HAP-1 (cell line): Measurements from ENCODE around the gene CEP290.
A peak's percentile ranks its signal among the peaks of the same experiment; 100 is the strongest.

Experiments
- DNase-seq, 2 experiments: peaks; one replicate each; pipeline ENCODE4 v3.0.0-alpha.2; 2016 to 2020; ENCODE audit warnings: low spot score in 2 of 2
- H3K27me3 ChIP-seq: fragments of 250-450 bp; sonication (Bioruptor Pico); 2 replicates; pipeline ENCODE4 v1.5.1; 2020; ENCODE audit warnings: low read depth, mild to moderate bottlenecking, moderate library complexity
- H3K36me3 ChIP-seq: fragments of 250-450 bp; sonication (Bioruptor Pico); replicated peaks from 2 replicates; pipeline ENCODE4 v1.5.1; 2020; ENCODE audit warnings: mild to moderate bottlenecking
- H3K4me1 ChIP-seq: fragments of 250-450 bp; sonication (Bioruptor Pico); 2 replicates; pipeline ENCODE4 v1.5.1; 2020; ENCODE audit warnings: mild to moderate bottlenecking
- H3K4me3 ChIP-seq: fragments of 250-450 bp; sonication (Bioruptor Pico); 2 replicates; pipeline ENCODE4 v1.5.1; 2020; ENCODE audit warnings: mild to moderate bottlenecking, moderate library complexity
- H3K9me3 ChIP-seq: fragments of 250-450 bp; sonication (Bioruptor Pico); 2 replicates; pipeline ENCODE4 v1.5.1; 2020; ENCODE audit warnings: mild to moderate bottlenecking, moderate library complexity
- in situ Hi-C: fragments of 300-500 bp; cut with MboI; formaldehyde crosslinking; loops from 3 replicates; pipeline ENCODE4 v1.14.3; 2020; ENCODE audit warnings: low sequenced_read_pairs, inconsistent platforms, mixed read lengths

Gene CEP290

GRCh38 chr12:88127855-88128254 lies 14.0 kb downstream of the CEP290 start:
- Histone ChIP-seq H3K9me3 (no peaks in the 10 kb centered on the region), H3K4me3 (no peak overlapping the region), H3K36me3 (peaks cover 10% of the 10 kb centered on the region), H3K4me1 (no peaks in the 10 kb centered on the region; the same call in 1 of the 2 replicates), H3K27me3 (no peaks in the 10 kb centered on the region)
- in situ Hi-C loops: loop anchor here (25.0 kb wide), 1 partner anchor 859 kb away; no protein-coding TSS in a partner anchor
- DNase-seq: no peak

GRCh38 chr12:88127099-88127498 lies 14.8 kb downstream of the CEP290 start:
- in situ Hi-C loops: loop anchor here (25.0 kb wide), 1 partner anchor 860 kb away; no protein-coding TSS in a partner anchor
- no peak for DNase-seq
- peaks cover 10% of the 10 kb centered on the region for H3K36me3 ChIP-seq
- H3K27me3 ChIP-seq: no peaks in the 10 kb centered on the region
- H3K4me3 ChIP-seq: no peak overlapping the region
- H3K9me3 ChIP-seq: no peaks in the 10 kb centered on the region
- no peaks in the 10 kb centered on the region for H3K4me1 ChIP-seq

GRCh38 chr12:88122666-88123065 lies 19.2 kb downstream of the CEP290 start:
- Histone ChIP-seq H3K36me3 (peaks cover 8% of the 10 kb centered on the region), H3K4me1 (no peaks in the 10 kb centered on the region), H3K9me3 (no peaks in the 10 kb centered on the region), H3K4me3 (no peak overlapping the region), H3K27me3 (no peaks in the 10 kb centered on the region)
- no peak for DNase-seq
- in situ Hi-C loops: no loop called here

- Histone ChIP-seq H3K9me3 (no peaks in the 10 kb centered on the region), H3K4me1 (no peaks in the 10 kb centered on the region), H3K4me3 (no peak overlapping the region), H3K36me3 (peaks cover 10% of the 10 kb centered on the region), H3K27me3 (no peaks in the 10 kb centered on the region)
- in situ Hi-C loops: no loop called here
- DNase-seq: no peak
Observed at GRCh38 chr12:88113871-88114270, 28.0 kb downstream of the CEP290 start.

GRCh38 chr12:88111074-88111652 lies 30.7 kb downstream of the CEP290 start:
- H3K36me3 ChIP-seq: peaks cover 10% of the 10 kb centered on the region

GRCh38 chr12:88108021-88108420 lies 33.9 kb downstream of the CEP290 start:
- Histone ChIP-seq H3K4me3 (no peak overlapping the region), H3K36me3 (peaks cover 6% of the 10 kb centered on the region), H3K9me3 (no peaks in the 10 kb centered on the region), H3K4me1 (no peaks in the 10 kb centered on the region), H3K27me3 (no peaks in the 10 kb centered on the region)
- DNase-seq: no peak
- in situ Hi-C loops: no loop called here

More at GRCh38 chr12:88111074-88111652, 30.7 kb downstream of the CEP290 start:
- DNase-seq: peak in 1 of 2 experiments; percentile 22
- Histone ChIP-seq H3K9me3 (no peaks in the 10 kb centered on the region), H3K27me3 (no peaks in the 10 kb centered on the region), H3K4me3 (no peak overlapping the region), H3K4me1 (no peaks in the 10 kb centered on the region)
- in situ Hi-C loops: no loop called here

- Histone ChIP-seq H3K36me3 (peaks cover 5% of the 10 kb centered on the region), H3K4me1 (no peaks in the 10 kb centered on the region), H3K9me3 (no peaks in the 10 kb centered on the region), H3K4me3 (no peak overlapping the region), H3K27me3 (no peaks in the 10 kb centered on the region)
- DNase-seq: no peak
- in situ Hi-C loops: no loop called here
Observed at GRCh38 chr12:88093573-88093972, 48.3 kb downstream of the CEP290 start.

- in situ Hi-C loops: no loop called here
- Histone ChIP-seq H3K9me3 (no peaks in the 10 kb centered on the region), H3K27me3 (no peaks in the 10 kb centered on the region), H3K4me3 (no peak overlapping the region), H3K36me3 (peaks cover 5% of the 10 kb centered on the region), H3K4me1 (no peaks in the 10 kb centered on the region)
- DNase-seq: no peak
Observed at GRCh38 chr12:88092771-88093170, 49.1 kb downstream of the CEP290 start.

GRCh38 chr12:88084210-88084609 lies 57.7 kb downstream of the CEP290 start:
- no peaks in the 10 kb centered on the region for H3K27me3 ChIP-seq
- no peaks in the 10 kb centered on the region for H3K9me3 ChIP-seq
- in situ Hi-C loops: no loop called here
- no peak for DNase-seq
- H3K36me3 ChIP-seq: peaks cover 24% of the 10 kb centered on the region
- no peaks in the 10 kb centered on the region for H3K4me1 ChIP-seq
- H3K4me3 ChIP-seq: no peak overlapping the region

GRCh38 chr12:88083634-88084033 lies 58.3 kb downstream of the CEP290 start:
- DNase-seq: no peak
- peaks cover 21% of the 10 kb centered on the region for H3K36me3 ChIP-seq
- no peaks in the 10 kb centered on the region for H3K27me3 ChIP-seq
- in situ Hi-C loops: no loop called here
- no peaks in the 10 kb centered on the region for H3K4me1 ChIP-seq
- H3K9me3 ChIP-seq: no peaks in the 10 kb centered on the region
- no peak overlapping the region for H3K4me3 ChIP-seq

- Histone ChIP-seq H3K4me1 (no peaks in the 10 kb centered on the region), H3K27me3 (no peaks in the 10 kb centered on the region), H3K36me3 (peaks cover 22% of the 10 kb centered on the region), H3K4me3 (no peak overlapping the region), H3K9me3 (no peaks in the 10 kb centered on the region)
- no peak for DNase-seq
- in situ Hi-C loops: no loop called here
Observed at GRCh38 chr12:88081247-88081646, 60.6 kb downstream of the CEP290 start.

GRCh38 chr12:88067301-88067700 lies 74.6 kb downstream of the CEP290 start:
- Histone ChIP-seq H3K4me1 (no peaks in the 10 kb centered on the region), H3K36me3 (peaks cover 3% of the 10 kb centered on the region; the same call in 1 of the 2 replicates), H3K27me3 (no peaks in the 10 kb centered on the region), H3K4me3 (no peak overlapping the region), H3K9me3 (no peaks in the 10 kb centered on the region; the same call in 1 of the 2 replicates)
- in situ Hi-C loops: no loop called here
- no peak for DNase-seq

GRCh38 chr12:88063375-88063774 lies 78.5 kb downstream of the CEP290 start:
- H3K27me3 ChIP-seq: no peaks in the 10 kb centered on the region
- peaks cover 8% of the 10 kb centered on the region for H3K36me3 ChIP-seq
- in situ Hi-C loops: no loop called here
- no peaks in the 10 kb centered on the region; the same call in 1 of the 2 replicates for H3K9me3 ChIP-seq
- no peak overlapping the region for H3K4me3 ChIP-seq
- no peak for DNase-seq
- no peaks in the 10 kb centered on the region for H3K4me1 ChIP-seq

- Histone ChIP-seq H3K36me3 (peaks cover 8% of the 10 kb centered on the region), H3K27me3 (no peaks in the 10 kb centered on the region), H3K9me3 (no peaks in the 10 kb centered on the region; the same call in 1 of the 2 replicates), H3K4me1 (no peaks in the 10 kb centered on the region), H3K4me3 (no peak overlapping the region)
- DNase-seq: no peak
- in situ Hi-C loops: no loop called here
Observed at GRCh38 chr12:88062474-88062873, 79.4 kb downstream of the CEP290 start.

GRCh38 chr12:88058719-88059077 lies 83.2 kb downstream of the CEP290 start:
- in situ Hi-C loops: no loop called here
- H3K9me3 ChIP-seq: no peaks in the 10 kb centered on the region
- H3K27me3 ChIP-seq: no peaks in the 10 kb centered on the region
- no peaks in the 10 kb centered on the region for H3K4me1 ChIP-seq
- DNase-seq: no peak
- peaks cover 8% of the 10 kb centered on the region for H3K36me3 ChIP-seq
- no peak overlapping the region for H3K4me3 ChIP-seq
